Trophoblast cell (in vitro differentiated cells and primary cell): ENCODE results near the gene ACKR3.

Source experiments
- DNase-seq, 2 donors: peaks; one replicate each; pipeline ENCODE4 v3.0.0-alpha.2; 2016
- H2AFZ ChIP-seq: 2 replicates; pipeline ENCODE4 v1.6.1; 2013; ENCODE audit warnings: low read length, moderate library complexity, mild to moderate bottlenecking; ENCODE audit not compliant: insufficient read depth, poor library complexity
- H2AK5ac ChIP-seq: 2 replicates; pipeline ENCODE4 v1.6.1; 2013; ENCODE audit warnings: mild to moderate bottlenecking, low read length
- H2BK120ac ChIP-seq: 2 replicates; pipeline ENCODE4 v1.6.1; 2013; ENCODE audit warnings: low read length, mild to moderate bottlenecking, moderate library complexity; ENCODE audit not compliant: insufficient read depth, poor library complexity
- H2BK12ac ChIP-seq: 2 replicates; pipeline ENCODE4 v1.6.1; 2013; ENCODE audit warnings: mild to moderate bottlenecking, low read length, moderate library complexity
- H2BK5ac ChIP-seq: 2 replicates; pipeline ENCODE4 v1.6.1; 2013; ENCODE audit warnings: low read length, low read depth, moderate library complexity, mild to moderate bottlenecking; ENCODE audit not compliant: poor library complexity
- H3K14ac ChIP-seq: 2 replicates; pipeline ENCODE4 v1.6.1; 2013; ENCODE audit warnings: mild to moderate bottlenecking, low read length
- H3K18ac ChIP-seq: 2 replicates; pipeline ENCODE4 v1.6.1; 2013; ENCODE audit warnings: mild to moderate bottlenecking, low read length
- H3K23ac ChIP-seq: 2 replicates; pipeline ENCODE4 v1.6.1; 2013; ENCODE audit warnings: low read length
- H3K27ac ChIP-seq: 2 replicates; pipeline ENCODE4 v1.5.1; 2013; ENCODE audit warnings: low read depth, mild to moderate bottlenecking, inconsistent platforms, low read length, moderate library complexity
- H3K27me3 ChIP-seq: 2 replicates; pipeline ENCODE4 v1.6.1; 2013; ENCODE audit warnings: inconsistent platforms, mild to moderate bottlenecking, low read length, moderate library complexity; ENCODE audit not compliant: insufficient read depth
- H3K36me3 ChIP-seq, 2 experiments: 1 replicate in 1 of 2; 2 replicates in 1 of 2; pipeline ENCODE4 v1.6.1; 2013; ENCODE audit warnings: low read length in 2 of 2, mild to moderate bottlenecking in 2 of 2, moderate library complexity in 1 of 2; ENCODE audit not compliant: insufficient read depth in 2 of 2, control insufficient read depth in 1 of 2
- H3K4ac ChIP-seq: 2 replicates; pipeline ENCODE4 v1.6.1; 2013; ENCODE audit warnings: low read depth, mild to moderate bottlenecking, low read length, moderate library complexity
- H3K4me1 ChIP-seq, 2 experiments: 1 replicate in 1 of 2; 2 replicates in 1 of 2; pipeline ENCODE4 v1.6.1; 2013; ENCODE audit warnings: low read length in 2 of 2, mild to moderate bottlenecking in 2 of 2, moderate library complexity in 1 of 2; ENCODE audit not compliant: insufficient read depth in 2 of 2, control insufficient read depth in 1 of 2
- H3K4me2 ChIP-seq: 2 replicates; pipeline ENCODE4 v1.6.1; 2013; ENCODE audit warnings: inconsistent platforms, mild to moderate bottlenecking, low read length, moderate library complexity
- H3K4me3 ChIP-seq: 2 replicates; pipeline ENCODE4 v1.5.1; 2013; ENCODE audit warnings: mild to moderate bottlenecking, low read depth, low read length, inconsistent platforms
- H3K79me1 ChIP-seq: one replicate; pipeline ENCODE4 v1.6.1; 2013; ENCODE audit warnings: low read length
- H3K79me2 ChIP-seq: 2 replicates; pipeline ENCODE4 v1.6.1; 2013; ENCODE audit warnings: low read length, mild to moderate bottlenecking; ENCODE audit not compliant: control insufficient read depth, insufficient read depth, poor library complexity
- H3K9ac ChIP-seq: 2 replicates; pipeline ENCODE4 v1.6.1; 2013; ENCODE audit warnings: mild to moderate bottlenecking, low read length
- H3K9me3 ChIP-seq: 2 replicates; pipeline ENCODE4 v1.6.1; 2013; ENCODE audit warnings: low read depth, mild to moderate bottlenecking, control low read depth, inconsistent platforms, low read length; ENCODE audit not compliant: insufficient read depth
- H4K12ac ChIP-seq: 2 replicates; pipeline ENCODE4 v1.6.1; 2013; ENCODE audit warnings: low read depth, mild to moderate bottlenecking, low read length, moderate library complexity
- H4K8ac ChIP-seq: 2 replicates; pipeline ENCODE4 v1.6.1; 2013; ENCODE audit warnings: low read depth, mild to moderate bottlenecking, low read length, moderate library complexity
- H4K91ac ChIP-seq: one replicate; pipeline ENCODE4 v1.6.1; 2013; ENCODE audit warnings: low read depth, mild to moderate bottlenecking, low read length, moderate library complexity
- WGBS: extraction: QIAGEN DNeasy Blood & Tissue Kit; methylation state at CpG from one replicate; pipeline ENCODE4 v1.1.7; 2013; ENCODE audit warnings: missing lambda C conversion rate; ENCODE audit not compliant: insufficient read length, insufficient coverage; ENCODE audit errors: extremely low coverage; 5-methylcytosine and 5-hydroxymethylcytosine counted together

ACKR3 gene

GRCh38 chr2:236593531-236593930, 23.9 kb downstream of the ACKR3 start:
- H3K4me3 ChIP-seq, result no peak overlapping the region
- no peak overlapping the region for H3K4me2 ChIP-seq

GRCh38 chr2:236593956-236594355, 24.3 kb downstream of the ACKR3 start:
- H2AK5ac ChIP-seq, result no peak overlapping the region
- H2BK5ac ChIP-seq, result no peak overlapping the region
- peak overlapping the region; percentile 75 for H3K23ac ChIP-seq
- H3K27me3 ChIP-seq, result no peaks in the 10 kb centered on the region
- H3K14ac ChIP-seq, result no peak overlapping the region
- H3K79me1 ChIP-seq, result peaks cover 5% of the 10 kb centered on the region
- peak overlapping the region; percentile 33 for H3K4me3 ChIP-seq
- peaks cover 0 to 4% of the 10 kb centered on the region in 2 experiments for H3K4me1 ChIP-seq
- no peak overlapping the region for H2BK120ac ChIP-seq
- H4K8ac ChIP-seq, result no peak overlapping the region
- H2AFZ ChIP-seq, result no peak overlapping the region
- H3K18ac ChIP-seq, result no peak overlapping the region
- H3K79me2 ChIP-seq, result no peaks in the 10 kb centered on the region
- no peak for DNase-seq
- H4K91ac ChIP-seq, result no peak overlapping the region
- H4K12ac ChIP-seq, result no peak overlapping the region
- no peak overlapping the region for H3K4ac ChIP-seq
- H3K9me3 ChIP-seq, result peaks cover 9% of the 10 kb centered on the region
- no peak overlapping the region for H3K4me2 ChIP-seq
- H3K27ac ChIP-seq, result no peak overlapping the region
- H3K9ac ChIP-seq, result no peak overlapping the region
- H3K36me3 ChIP-seq, result no peaks in the 10 kb centered on the region
- no peak overlapping the region for H2BK12ac ChIP-seq

More at GRCh38 chr2:236593531-236593930, 23.9 kb downstream of the ACKR3 start:
- H4K12ac ChIP-seq, result no peak overlapping the region
- no peak overlapping the region for H2AK5ac ChIP-seq
- H3K23ac ChIP-seq, result peak overlapping the region; percentile 77
- WGBS, result 100% methylated on average over 1 of the region's 2 CpGs
- H3K27ac ChIP-seq, result no peak overlapping the region
- H3K79me2 ChIP-seq, result no peaks in the 10 kb centered on the region
- H3K27me3 ChIP-seq, result no peaks in the 10 kb centered on the region
- H2BK120ac ChIP-seq, result no peak overlapping the region
- no peak overlapping the region for H2AFZ ChIP-seq
- peaks cover 3% of the 10 kb centered on the region for H3K79me1 ChIP-seq
- no peak overlapping the region for H2BK5ac ChIP-seq
- peaks cover 9% of the 10 kb centered on the region for H3K9me3 ChIP-seq
- H3K18ac ChIP-seq, result no peak overlapping the region
- H3K4ac ChIP-seq, result no peak overlapping the region
- no peak overlapping the region for H3K14ac ChIP-seq
- H4K8ac ChIP-seq, result no peak overlapping the region
- no peak for DNase-seq
- no peaks in the 10 kb centered on the region for H3K36me3 ChIP-seq
- H2BK12ac ChIP-seq, result no peak overlapping the region
- H4K91ac ChIP-seq, result no peak overlapping the region
- no peak overlapping the region for H3K9ac ChIP-seq
- peaks cover 0 to 4% of the 10 kb centered on the region in 2 experiments for H3K4me1 ChIP-seq

- Histone ChIP-seq H3K23ac (no peak overlapping the region), H3K9me3 (peaks cover 7% of the 10 kb centered on the region), H4K8ac (no peak overlapping the region), H3K79me2 (no peaks in the 10 kb centered on the region), H3K14ac (no peak overlapping the region), H2AK5ac (no peak overlapping the region), H2BK12ac (no peak overlapping the region), H3K4me3 (no peak overlapping the region), H3K4me1 (peaks cover 4 to 7% of the 10 kb centered on the region in 2 experiments), H2BK120ac (no peak overlapping the region), H3K27ac (no peak overlapping the region), H3K18ac (no peak overlapping the region), H3K4ac (no peak overlapping the region), H4K12ac (no peak overlapping the region), H3K4me2 (no peak overlapping the region), H2BK5ac (no peak overlapping the region), H3K79me1 (peaks cover 17% of the 10 kb centered on the region), H4K91ac (no peak overlapping the region), H2AFZ (no peak overlapping the region), H3K27me3 (no peaks in the 10 kb centered on the region), H3K9ac (no peak overlapping the region), H3K36me3 (no peaks in the 10 kb centered on the region)
- no CpG with 5 or more reads among the region's 4 CpGs for WGBS
- DNase-seq, result peak; percentile 94 to 97
Observed at GRCh38 chr2:236597629-236598028, 28.0 kb downstream of the ACKR3 start.

- Histone ChIP-seq H3K4ac (no peak overlapping the region), H4K12ac (no peak overlapping the region), H3K27ac (no peak overlapping the region), H3K18ac (peak overlapping the region; percentile 27), H3K27me3 (no peaks in the 10 kb centered on the region), H3K79me1 (peaks cover 21% of the 10 kb centered on the region), H4K8ac (peak overlapping the region; percentile 39), H2BK5ac (no peak overlapping the region), H3K23ac (no peak overlapping the region), H4K91ac (peak overlapping the region; percentile 80), H3K9me3 (peaks cover 3% of the 10 kb centered on the region), H2AFZ (no peak overlapping the region), H3K36me3 (no peaks in the 10 kb centered on the region), H3K14ac (no peak overlapping the region), H3K4me3 (no peak overlapping the region), H3K9ac (no peak overlapping the region), H3K79me2 (no peaks in the 10 kb centered on the region), H2AK5ac (peak overlapping the region; percentile 61), H3K4me1 (peaks cover 4 to 7% of the 10 kb centered on the region in 2 experiments), H3K4me2 (no peak overlapping the region), H2BK12ac (peak overlapping the region; percentile 44), H2BK120ac (peak overlapping the region; percentile 70)
- DNase-seq, result no peak
- WGBS, result no CpG with 5 or more reads among the region's 5 CpGs
Observed at GRCh38 chr2:236599059-236599458, 29.4 kb downstream of the ACKR3 start.
